ENCODE measurements around the gene TEAD1.

The TEAD1 gene

DNA sequence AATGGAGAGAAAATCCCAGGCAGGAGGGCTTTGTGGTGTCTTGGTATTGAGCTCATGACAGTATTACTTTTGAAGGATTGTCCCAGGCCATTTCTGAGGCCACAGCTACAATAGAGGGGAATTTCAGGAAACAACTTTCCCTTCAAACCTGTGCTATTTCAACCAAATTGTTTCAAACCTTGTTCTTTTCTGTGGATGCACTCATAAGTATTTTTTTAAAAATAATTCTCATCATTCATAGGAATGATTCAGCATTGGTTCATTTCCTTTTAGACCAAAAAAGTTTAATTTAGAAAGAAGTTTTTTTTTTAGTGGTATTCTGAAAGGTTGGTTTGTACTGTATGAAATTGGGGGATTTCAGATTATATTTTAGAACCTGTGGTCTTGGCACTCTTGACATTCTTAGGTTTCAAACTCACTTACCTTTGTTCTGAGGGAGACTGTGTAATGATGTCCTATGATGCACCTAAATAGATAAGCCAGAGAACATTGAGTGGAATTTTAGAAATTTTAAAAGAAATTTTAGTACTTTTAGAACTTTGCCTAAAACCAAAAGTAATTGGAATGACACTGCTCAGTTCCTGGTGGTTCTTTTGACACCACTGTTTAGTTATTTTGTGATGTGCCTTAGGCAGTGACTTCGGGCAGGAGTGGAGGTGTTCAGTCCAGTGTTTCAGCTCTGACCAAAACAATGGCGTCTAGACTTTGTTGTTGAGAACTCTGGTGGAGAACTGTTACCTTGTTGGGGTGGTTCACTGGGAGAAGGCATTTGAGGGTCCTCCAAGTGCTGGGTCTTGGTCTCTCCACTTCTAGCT, 12.2 kb downstream of the TEAD1 start:
- peak; percentile 53 for DNase-seq (ENCODE audit: low read depth, low spot score)

DNA sequence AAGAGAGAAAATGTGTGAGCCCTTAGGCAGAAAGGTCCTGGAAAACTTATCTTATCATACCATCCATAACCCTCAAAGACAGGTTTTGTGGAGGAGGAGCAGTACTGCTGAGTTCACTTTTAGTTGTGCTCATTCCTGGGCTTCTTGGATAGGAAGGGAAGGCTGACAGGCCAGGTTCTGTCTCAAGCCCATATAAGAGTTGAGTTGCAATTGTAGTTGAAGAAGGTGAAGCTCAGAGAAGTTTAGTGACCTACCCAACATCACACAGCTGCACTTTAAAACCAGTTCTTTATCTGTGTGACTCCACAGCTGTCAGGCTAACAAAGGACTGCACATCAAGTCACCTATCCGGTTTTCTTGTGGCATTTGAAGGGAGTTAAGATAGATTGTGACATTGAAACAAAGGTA, 13.0 kb downstream of the TEAD1 start:
- peak; percentile 57 for DNase-seq (ENCODE audit: low read depth, low spot score)

DNA sequence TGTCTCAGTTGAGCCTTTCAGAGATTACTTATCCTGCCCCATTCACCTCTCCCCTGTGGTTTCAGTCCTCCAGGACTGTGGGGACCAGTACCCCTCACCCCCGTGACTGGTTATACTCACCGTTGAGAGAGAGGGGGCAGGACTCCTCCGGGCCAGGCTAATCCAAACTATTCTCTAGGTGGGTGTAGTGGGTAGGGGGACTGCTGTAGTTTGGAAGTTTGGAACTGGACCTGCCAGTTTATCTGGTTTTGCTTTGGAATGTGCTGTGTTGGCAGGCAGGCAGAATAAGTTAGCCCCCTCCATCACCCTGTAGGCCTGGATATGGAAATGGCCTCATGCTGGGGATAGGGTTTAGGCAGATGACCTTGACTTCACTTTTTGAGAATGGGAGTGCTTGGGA, 13.5 kb downstream of the TEAD1 start:
- peak; percentile 93 for DNase-seq (ENCODE audit: low read depth, low spot score)

DNA sequence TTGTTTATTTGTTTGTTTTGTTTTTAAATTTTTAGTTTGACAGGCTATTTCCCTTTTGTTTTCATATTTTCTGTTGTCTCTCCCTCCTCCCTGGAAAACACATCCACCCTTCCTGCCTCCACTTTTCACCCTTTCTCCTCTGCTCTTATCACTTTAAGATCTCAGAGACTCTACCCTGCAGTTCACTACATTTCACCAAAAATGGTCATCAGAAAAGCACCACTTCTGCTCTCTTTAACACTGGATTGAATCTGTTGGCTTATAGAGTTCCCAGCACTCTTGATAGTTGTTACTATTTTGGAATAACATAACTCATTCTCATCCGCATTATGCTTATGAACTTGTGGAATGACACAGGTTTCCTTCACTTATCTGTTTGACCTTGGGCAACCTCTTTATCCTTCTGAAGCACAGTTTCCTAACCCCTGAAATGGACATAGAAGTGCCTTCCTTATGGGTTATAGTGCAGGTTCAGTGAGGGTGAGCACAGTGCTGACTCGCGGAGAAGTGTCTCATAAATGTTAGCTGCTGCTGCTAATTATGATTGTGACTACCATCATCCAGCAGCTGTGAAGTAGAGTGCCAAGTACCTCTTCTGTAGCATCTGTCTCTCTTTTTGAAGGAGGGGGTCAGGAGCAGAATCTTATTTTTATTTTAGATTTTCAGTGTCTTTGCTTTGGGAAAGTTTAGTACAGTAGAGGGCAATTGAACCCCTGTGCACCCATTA, 15.0 kb downstream of the TEAD1 start:
- no peak for DNase-seq (ENCODE audit: low read depth, low spot score)

DNA sequence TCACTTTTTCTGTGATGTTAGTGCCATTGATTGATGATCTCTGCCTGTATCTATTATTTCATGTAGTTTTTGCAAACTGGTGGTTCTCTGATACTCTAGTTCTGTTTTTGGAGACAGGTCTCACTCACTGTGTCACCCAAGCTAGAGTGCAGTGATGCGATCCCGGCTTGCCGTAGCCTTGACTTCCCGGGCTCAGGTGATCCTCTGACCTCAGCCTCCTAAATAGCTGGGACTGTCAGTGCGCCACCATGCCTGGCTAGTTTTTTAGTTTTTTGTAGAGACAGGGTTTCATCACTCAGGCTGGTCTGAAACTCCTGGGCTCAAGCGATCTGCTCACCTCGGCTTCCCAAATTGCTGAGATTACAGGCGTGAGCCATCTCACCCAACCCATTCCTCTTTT, 16.4 kb downstream of the TEAD1 start:
- no peak for DNase-seq (ENCODE audit: low read depth, low spot score)

DNA sequence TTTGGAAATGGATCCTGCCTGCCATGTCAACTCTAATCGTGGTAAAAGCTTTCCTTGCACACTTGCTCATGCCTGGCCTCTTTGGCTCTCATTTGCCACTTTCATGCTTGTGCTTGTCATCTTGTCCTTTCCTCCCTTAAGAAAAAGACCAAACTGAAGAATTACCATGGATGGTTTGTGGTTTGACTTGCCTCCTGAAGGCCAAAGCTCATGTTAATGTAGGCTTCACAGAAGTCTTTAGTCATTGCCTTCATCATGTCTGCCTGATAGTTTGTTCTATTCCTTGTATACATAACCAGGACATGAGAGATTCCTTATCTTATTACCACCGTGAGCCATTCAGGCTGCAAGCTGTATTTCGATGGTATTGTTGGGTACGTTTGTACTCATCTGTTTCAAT, 17.3 kb downstream of the TEAD1 start:
- no peak for DNase-seq (ENCODE audit: low read depth, low spot score)

DNA sequence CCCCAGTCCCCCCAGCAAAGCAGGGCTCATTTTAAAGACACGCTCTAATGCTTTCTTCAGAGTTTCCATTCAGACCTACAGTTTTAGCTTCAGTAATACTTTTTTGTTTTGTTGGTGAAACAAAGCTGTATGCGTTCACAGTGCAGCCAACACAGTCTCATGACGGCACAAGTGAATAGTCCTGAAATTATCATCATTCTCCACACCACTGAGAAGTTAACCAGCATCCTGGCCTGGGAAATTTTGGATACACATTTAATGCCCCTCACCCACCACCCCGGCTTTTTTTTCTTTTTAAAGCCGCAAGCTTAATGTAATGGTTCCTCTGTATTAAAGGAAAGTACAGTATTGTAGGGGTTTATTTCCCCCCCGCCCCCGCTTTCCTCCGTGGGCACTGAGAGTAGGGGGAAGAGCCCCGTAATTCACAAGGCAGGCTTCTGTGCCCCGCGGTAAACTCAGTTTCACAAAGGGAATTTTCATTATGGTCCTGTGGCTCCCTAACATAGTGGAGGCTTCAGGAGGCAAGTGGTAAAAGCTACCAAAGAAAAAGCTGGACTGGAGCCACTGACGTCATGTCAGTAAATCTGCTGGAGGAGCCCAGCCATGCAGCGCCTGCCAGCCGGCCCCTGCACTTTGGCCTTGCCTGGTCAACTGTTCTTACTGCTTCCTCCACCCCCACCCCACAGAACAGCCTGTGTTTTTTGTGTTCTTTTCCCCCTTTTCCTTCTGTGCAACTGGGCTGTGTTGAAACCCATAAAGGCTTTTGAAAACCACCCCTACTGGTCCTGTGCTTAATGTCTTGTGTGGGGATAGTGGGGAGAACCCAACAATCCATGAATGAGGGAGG, 18.2 kb downstream of the TEAD1 start:
- DNase-seq (ENCODE audit: low read depth, low spot score), result peak; percentile 83

DNA sequence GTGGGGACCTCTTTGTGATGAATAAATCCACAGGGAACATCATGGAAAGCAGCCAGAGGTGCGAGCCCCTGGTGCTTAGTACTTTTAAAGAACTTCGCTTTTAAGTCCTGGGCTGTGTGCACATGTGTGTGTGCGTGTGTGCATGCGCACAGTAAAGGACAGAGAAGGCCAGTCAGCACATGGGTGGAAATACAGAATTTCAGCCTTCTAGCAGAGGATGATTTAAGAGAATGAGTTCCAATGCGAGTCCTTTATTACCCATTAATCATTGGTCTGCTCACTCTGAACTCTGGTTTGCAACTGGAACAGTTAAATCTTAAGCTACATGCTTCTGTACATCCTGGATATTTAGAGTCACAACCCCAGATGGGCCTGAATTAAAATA, 18.9 kb downstream of the TEAD1 start:
- no peak for DNase-seq (ENCODE audit: low read depth, low spot score)

DNA sequence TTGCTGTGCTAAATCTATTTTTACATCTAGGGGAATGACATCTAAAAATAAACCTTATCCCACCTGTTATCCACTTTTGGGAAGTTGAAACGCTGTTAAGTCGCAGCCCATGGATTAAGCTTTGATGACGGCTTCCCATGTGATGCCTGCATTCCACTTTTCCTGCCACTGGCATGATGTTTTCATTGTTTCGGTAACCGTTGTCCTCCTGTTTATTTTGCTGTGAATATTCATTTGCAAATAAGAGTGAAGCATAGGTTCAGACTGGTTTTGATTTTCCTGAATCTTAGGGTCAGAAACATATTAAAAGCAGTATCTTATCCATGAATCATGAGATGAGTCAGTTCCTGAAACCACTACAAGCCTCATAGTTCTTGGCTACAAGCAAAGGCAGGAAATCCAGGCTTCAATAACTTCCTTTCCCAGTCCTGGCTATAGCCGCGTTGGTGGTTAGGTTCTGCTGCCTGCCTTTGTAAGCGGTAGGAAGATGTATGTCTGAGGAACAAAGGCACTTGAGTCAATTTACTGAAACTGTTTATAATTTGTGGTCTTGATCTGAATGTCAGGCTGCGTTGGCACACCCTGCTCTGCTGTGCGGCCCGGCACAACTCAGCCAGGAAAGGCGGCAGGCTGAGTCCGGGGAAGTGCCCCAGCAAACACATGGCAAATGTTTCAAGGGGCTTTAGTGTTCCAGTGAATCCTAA, 19.4 kb downstream of the TEAD1 start:
- DNase-seq (ENCODE audit: low read depth, low spot score), result no peak

DNA sequence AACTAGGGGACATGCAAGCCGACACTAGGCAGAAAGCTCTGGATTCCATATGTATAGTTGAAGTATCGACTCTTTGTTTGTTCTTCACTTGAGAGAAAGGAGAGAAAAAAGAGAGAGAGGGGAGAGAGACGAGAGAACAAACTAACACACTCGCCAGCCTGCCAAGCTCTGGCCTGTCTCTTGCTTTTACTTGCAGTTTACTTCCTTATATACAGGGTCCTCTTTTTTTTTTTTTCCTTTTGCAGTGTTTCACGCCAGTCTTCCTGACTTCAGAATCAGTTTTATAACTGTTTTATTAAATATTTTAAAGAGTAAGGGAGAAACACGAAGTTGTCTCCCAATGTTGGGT, 19.9 kb downstream of the TEAD1 start:
- no peak for DNase-seq (ENCODE audit: low read depth, low spot score)

DNA sequence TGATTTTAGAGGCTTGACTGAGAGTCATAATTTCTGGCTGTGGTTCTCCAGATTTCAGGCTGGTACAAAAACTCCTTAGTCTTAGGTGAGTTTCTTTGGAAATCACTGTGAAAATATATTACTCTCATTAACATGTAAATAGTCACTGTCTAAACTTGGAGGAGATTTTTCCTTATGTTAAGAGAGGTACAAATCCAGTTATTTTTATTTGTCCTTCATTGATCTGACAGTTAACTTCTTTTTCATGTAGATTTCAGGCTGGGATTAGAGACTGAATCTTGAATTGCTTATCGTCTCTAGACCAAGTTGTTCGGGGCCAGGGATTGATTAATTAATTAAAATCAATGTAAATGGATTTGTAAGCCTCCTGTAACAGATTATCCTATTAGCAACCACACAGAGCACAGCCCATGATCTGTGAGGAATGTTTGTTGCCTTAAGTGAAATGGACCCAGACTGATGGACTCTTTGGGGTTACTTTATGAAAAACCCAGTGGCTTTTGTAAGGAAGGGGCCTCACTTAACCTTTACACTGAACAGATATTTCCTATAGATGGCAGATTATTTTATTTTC, 21.1 kb downstream of the TEAD1 start:
- DNase-seq (ENCODE audit: low read depth, low spot score), result no peak

DNA sequence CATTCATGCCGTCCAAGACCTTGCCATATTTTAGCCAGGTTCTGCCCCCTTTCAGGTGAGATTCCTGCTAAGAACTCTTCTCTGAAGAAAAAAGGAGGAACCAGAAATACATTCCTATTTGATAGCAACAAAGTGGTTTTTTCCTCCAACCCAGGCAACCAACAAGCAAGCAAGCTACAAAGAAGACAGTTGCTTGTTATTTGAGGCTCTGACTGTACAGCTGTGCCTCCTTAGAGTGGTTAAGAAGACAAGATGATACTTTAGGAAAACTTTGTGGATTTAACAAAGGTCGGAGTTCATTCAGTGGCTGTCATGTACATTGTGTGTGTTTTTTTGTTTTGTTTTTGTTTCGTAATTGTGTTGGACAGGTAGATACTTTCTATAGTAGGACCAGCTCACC, 21.7 kb downstream of the TEAD1 start:
- DNase-seq (ENCODE audit: low read depth, low spot score), result no peak

DNA sequence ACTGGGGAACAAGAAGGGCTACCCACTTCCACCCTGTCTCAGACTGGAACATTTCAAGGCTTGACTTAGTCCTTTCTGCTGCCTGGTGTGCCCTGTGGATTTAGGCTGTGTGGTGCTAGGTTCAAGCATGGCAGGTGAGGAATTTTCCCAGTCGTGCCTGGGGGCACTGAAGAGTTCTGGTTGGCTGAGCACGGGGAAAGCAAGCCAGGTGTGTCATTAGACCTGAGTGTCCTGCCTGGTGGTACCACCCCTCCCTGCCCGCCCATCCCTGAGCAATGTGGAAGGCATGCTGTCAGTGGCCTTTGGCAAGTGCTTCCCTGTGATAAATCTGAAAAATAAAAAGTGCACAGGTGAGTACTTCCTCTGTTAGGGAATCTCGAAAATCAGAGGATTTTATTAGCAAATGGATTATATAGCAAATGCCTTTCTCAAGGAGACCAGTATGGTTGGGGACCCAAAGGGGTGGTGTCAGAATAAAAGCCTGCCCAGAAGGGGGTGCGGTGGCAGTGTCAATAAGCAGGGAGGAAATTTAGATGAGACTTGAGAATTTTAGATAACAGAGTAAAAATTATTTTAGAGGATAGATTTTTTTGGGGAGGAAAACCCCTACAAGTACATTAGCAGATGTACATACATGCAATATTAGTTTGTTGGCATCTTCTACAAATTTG, 22.8 kb downstream of the TEAD1 start:
- peak; percentile 78 for DNase-seq (ENCODE audit: low read depth, low spot score)

DNA sequence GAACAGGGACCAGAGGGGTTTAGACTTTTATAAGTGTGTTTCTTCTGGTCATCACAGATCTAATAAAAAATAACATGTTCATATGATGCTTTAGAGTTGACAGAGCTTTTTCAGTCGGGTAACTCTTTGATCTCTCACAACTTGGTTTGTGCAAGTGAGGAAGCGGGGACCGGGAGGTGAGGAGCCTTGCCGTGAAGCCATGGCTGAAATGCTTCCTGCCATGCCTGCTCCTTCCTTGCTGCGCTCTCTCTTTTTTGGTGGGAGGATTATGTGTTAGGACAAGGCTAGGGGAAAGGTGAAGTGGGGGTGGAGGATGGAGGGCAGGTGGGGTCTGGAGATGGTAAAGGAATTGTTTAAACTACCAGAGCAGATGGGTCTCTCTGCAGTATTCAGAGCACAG, 23.8 kb downstream of the TEAD1 start:
- DNase-seq (ENCODE audit: low read depth, low spot score), result no peak

DNA sequence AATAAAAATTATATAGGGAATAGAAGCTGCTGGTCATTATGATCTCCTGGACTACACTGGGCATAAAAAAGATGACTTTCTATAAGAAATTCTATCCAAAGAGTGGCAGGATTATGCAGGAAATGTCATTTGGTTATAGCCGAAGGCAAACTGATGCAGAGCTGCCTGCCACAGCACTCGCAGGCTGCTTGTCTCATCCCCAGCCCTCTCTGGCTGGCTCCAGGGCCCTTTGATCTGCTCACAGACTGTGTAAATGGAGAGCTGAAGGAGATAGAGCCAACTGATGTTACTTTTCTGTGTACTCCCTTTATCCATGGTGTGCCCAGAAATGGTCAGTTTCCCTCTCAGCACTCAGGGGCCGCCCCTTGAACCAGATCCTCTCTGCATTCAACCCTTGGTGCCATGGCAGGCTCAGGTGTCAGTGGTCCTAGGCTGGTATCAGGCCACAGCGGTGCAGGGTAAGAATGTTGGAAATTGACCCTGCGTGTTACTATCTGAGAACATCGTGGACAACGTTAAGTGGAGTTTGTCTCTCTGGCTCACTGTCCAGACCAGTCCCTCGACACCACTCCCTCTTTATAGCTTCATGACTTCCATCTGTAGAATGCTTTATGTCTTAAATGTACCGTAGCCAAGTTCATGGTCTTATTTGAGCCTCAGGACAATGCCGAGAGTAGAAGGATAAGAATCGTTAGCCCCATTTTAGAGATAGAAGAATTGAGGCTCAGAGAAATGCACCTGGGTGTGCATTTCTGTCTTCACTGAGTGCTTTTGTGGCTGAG, 27.8 kb downstream of the TEAD1 start:
- DNase-seq (ENCODE audit: low read depth, low spot score), result no peak

DNA sequence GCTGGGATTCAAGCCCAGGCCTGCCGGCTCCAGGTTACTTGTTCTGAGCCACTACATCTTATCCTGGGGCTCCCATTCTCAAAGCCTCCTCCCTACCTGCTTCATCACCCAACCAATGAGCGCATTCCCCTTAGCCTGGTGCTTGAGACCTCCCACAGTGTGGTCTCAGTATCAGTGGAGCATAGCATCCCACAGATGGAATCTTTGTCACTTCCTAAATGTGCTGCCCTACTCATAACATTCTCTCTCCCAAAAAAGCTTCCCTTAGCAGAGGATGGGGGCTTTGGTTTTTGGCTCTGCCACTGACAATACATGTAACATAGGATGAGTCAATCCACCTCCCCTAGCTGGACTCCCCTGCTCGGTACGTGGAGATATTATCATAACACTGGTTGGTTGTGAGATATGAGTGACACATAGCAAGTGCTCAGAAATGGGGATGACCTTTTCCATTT, 28.8 kb downstream of the TEAD1 start:
- no peak for DNase-seq (ENCODE audit: low read depth, low spot score)

DNA sequence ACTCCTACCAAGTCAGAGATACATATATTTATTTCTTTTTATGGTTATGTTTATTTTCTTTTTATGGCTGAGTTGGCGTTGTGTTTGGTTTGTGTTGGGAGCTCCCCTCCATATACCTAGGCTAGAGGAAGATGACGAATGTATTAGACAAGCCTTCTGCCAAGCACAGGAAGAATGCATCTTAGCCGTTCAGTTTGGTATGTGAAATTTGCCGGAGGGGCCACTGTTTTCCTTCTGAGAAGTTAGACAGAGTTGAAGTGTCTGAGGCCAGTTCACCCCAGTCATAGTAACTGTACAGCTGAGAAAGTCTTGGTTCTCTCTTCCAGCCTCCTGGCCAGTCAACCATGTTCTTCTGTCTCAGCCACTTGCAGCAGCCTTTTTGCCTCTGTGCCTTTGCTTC, 29.8 kb downstream of the TEAD1 start:
- no peak for DNase-seq (ENCODE audit: low read depth, low spot score)

DNA sequence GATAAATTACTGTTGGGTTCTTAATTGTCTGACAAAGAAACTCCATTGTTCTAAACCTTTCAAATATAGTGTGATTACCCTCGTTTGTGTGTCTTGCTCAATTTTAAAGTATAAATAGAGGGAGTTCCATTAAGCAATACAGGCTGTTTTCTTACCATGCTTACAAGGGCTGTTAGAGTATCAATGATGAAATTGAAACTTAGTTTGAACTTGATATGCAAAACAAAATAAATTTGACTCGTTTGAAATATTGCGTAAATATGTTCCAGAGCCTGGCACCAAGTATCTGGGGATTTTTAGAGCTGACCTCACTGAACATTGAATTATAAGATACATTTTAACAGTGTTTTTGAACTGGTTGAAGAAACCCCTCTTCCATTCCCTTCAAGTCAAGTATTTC, 31.7 kb downstream of the TEAD1 start:
- DNase-seq (ENCODE audit: low read depth, low spot score), result no peak

DNA sequence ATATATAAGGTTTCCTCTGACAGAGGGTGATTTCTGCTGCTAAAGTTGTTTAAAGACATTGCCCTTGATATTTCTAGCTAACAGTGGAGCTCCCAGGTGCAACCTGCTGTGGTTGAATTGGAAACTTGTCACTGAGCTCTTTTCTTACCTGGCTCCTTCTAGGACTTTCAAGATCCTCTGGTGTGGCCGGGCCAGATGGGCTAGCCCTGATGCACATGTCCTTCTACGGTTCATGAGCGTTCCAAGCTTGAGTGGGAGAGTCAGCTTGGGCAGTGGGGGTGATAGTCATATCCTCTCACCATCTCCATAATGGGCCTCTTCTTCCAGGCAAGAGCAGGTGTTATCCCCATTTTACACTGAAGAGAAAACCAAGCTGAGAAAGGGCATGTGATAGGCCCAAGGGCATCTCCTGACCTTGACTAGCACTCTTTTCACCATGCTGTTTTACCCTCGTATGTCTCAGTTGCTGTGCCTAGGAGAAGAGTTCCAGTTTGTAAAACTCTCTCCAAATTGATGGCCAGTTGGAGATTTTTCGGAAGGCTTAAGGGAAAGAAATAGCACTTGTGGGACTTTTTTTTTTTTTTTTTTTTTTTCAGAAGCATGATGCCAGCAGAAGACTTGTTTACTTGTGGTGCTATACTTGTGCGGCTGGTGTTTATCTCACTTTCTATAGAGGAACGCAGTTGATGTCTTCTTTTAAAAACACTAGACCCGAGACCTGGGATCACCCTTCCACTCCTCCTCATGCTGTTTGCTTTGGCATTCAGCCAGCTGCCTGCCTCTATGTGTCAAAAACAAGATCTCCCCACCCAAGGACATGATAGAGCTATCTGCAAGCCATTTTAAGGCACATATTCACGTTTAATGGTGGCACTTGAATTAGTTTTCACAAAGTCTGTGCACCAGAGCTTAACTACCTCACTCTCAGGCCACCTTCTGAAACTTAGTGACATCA, 32.6 kb downstream of the TEAD1 start:
- DNase-seq (ENCODE audit: low read depth, low spot score), result no peak

Data from ELF-1 (cell line).